Liver (tissue), 3 donors: Measurements from ENCODE around the gene HPRT1.

Experiments
- CTCF ChIP-seq: fragments of 150-350 bp; IDR thresholded peaks from 2 replicates; pipeline ENCODE4 v1.5.1; 2017; ENCODE audit warnings: improper control_type of control experiment, low read depth, low read length; ENCODE audit not compliant: missing input control
- FOXA1 ChIP-seq: IDR thresholded peaks from 2 replicates; pipeline ENCODE4 v1.6.1; 2016; ENCODE audit warnings: antibody characterized with exemption
- MAX ChIP-seq: IDR thresholded peaks from 2 replicates; pipeline ENCODE4 v1.6.1; 2016; ENCODE audit warnings: antibody characterized with exemption
- RAD21 ChIP-seq, 2 donors: IDR thresholded peaks; 2 replicates each; pipeline ENCODE4 v1.6.1; 2016; ENCODE audit warnings: antibody characterized with exemption in 2 of 2, mild to moderate bottlenecking in 2 of 2
- REST ChIP-seq: IDR thresholded peaks from 2 replicates; pipeline ENCODE4 v1.6.1; 2016; ENCODE audit warnings: antibody characterized with exemption, mild to moderate bottlenecking
- SP1 ChIP-seq: IDR thresholded peaks from 2 replicates; pipeline ENCODE4 v1.6.1; 2018; ENCODE audit warnings: antibody characterized with exemption, mild to moderate bottlenecking
- ZBTB33 ChIP-seq: IDR thresholded peaks from 2 replicates; pipeline ENCODE4 v1.6.1; 2016; ENCODE audit warnings: antibody characterized with exemption
- donor health status: healthy.
- donor health status: healthy.

- TF ChIP-seq REST: no peak
- no peak for TF ChIP-seq CTCF
- TF ChIP-seq FOXA1: no peak
- no peak for TF ChIP-seq MAX
- no peak for TF ChIP-seq ZBTB33
- no peak for TF ChIP-seq SP1
- no peak for TF ChIP-seq RAD21 (IDR thresholded peaks at IDR 0.05)
Observed at GRCh38 chrX:134460862-134461220, 876 bp downstream of the HPRT1 start.
